ENCODE results near the gene CFAP119.

DNA sequence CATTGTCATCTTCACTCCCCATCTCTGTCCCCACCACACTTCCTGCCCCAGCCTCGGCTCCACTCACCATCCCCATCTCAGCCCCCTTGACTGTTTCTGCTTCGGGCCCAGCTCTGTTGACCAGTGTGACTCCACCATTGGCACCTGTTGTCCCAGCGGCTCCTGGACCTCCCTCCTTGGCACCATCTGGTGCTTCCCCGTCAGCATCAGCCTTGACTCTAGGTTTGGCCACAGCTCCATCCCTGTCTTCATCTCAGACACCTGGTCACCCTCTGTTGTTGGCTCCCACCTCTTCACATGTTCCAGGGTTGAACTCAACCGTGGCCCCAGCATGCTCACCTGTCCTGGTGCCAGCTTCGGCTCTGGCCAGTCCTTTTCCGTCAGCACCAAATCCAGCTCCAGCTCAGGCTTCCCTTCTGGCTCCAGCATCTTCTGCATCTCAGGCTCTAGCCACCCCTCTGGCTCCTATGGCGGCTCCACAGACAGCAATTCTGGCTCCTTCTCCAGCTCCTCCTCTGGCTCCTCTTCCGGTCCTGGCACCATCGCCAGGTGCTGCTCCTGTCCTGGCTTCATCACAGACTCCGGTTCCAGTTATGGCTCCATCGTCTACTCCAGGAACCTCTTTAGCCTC lies 38.0 kb downstream of the CFAP119 start:
- TF ChIP-seq YY1 (IDR thresholded peaks at IDR 0.05; ENCODE audit: borderline replicate concordance in 1 of 3, control insufficient read depth in 1 of 3, extremely low read depth in 1 of 3, insufficient read depth in 3 of 3, insufficient read length in 1 of 3, insufficient replicate concordance in 2 of 3, low read depth in 1 of 3, low read length in 2 of 3): no peak
- no peak for TF ChIP-seq FOXJ2 (tag; IDR thresholded peaks at IDR 0.05)
- TF ChIP-seq RBBP5 (IDR thresholded peaks at IDR 0.05; ENCODE audit: borderline replicate concordance, insufficient read depth, low read length, poor library complexity, severe bottlenecking): no peak
- TF ChIP-seq, protein P1, sequence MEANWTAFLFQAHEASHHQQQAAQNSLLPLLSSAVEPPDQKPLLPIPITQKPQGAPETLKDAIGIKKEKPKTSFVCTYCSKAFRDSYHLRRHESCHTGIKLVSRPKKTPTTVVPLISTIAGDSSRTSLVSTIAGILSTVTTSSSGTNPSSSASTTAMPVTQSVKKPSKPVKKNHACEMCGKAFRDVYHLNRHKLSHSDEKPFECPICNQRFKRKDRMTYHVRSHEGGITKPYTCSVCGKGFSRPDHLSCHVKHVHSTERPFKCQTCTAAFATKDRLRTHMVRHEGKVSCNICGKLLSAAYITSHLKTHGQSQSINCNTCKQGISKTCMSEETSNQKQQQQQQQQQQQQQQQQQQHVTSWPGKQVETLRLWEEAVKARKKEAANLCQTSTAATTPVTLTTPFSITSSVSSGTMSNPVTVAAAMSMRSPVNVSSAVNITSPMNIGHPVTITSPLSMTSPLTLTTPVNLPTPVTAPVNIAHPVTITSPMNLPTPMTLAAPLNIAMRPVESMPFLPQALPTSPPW (CRISPR knock-in tag; IDR thresholded peaks at IDR 0.05): no peak
- TF ChIP-seq, protein P2, sequence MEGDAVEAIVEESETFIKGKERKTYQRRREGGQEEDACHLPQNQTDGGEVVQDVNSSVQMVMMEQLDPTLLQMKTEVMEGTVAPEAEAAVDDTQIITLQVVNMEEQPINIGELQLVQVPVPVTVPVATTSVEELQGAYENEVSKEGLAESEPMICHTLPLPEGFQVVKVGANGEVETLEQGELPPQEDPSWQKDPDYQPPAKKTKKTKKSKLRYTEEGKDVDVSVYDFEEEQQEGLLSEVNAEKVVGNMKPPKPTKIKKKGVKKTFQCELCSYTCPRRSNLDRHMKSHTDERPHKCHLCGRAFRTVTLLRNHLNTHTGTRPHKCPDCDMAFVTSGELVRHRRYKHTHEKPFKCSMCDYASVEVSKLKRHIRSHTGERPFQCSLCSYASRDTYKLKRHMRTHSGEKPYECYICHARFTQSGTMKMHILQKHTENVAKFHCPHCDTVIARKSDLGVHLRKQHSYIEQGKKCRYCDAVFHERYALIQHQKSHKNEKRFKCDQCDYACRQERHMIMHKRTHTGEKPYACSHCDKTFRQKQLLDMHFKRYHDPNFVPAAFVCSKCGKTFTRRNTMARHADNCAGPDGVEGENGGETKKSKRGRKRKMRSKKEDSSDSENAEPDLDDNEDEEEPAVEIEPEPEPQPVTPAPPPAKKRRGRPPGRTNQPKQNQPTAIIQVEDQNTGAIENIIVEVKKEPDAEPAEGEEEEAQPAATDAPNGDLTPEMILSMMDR (IDR thresholded peaks at IDR 0.05 in 2 of 3, conservative IDR thresholded peaks at IDR 0.05 in 1 of 3; ENCODE audit: insufficient read depth in 2 of 3, low read depth in 1 of 3, low read length in 3 of 3): no peak
- no peak for TF ChIP-seq HDAC2 (IDR thresholded peaks at IDR 0.05)
- TF ChIP-seq SIN3A (IDR thresholded peaks at IDR 0.05; ENCODE audit: borderline replicate concordance in 2 of 2, control insufficient read depth in 1 of 2, low read depth in 2 of 2, low read length in 2 of 2): no peak
- TF ChIP-seq SIRT6 (IDR thresholded peaks at IDR 0.05; ENCODE audit: low read depth, low read length): no peak
- TF ChIP-seq PML (IDR thresholded peaks at IDR 0.05; ENCODE audit: low read length): no peak
- TF ChIP-seq, protein P3, sequence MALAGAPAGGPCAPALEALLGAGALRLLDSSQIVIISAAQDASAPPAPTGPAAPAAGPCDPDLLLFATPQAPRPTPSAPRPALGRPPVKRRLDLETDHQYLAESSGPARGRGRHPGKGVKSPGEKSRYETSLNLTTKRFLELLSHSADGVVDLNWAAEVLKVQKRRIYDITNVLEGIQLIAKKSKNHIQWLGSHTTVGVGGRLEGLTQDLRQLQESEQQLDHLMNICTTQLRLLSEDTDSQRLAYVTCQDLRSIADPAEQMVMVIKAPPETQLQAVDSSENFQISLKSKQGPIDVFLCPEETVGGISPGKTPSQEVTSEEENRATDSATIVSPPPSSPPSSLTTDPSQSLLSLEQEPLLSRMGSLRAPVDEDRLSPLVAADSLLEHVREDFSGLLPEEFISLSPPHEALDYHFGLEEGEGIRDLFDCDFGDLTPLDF (CRISPR knock-in tag; IDR thresholded peaks at IDR 0.05): no peak

Measured in K562 (cell line).